ENCODE results near the gene DNAH11.
"Not testable (repeated sequence)": the region's sequence is repeated elsewhere in the genome, so short reads cannot be mapped to it uniquely, and the experiment has no call there.

The DNAH11 gene

GRCh38 chr7:21922605-21923004 lies 379.8 kb downstream of the DNAH11 start:
- DNase-seq, result no peak

GRCh38 chr7:21923658-21924057 lies 380.8 kb downstream of the DNAH11 start:
- no peak for DNase-seq

GRCh38 chr7:21926448-21926847 lies 383.6 kb downstream of the DNAH11 start:
- no peak for DNase-seq

GRCh38 chr7:21927693-21928092 lies 384.9 kb downstream of the DNAH11 start:
- no peak for DNase-seq

- not testable (repeated sequence) for DNase-seq
Measured at GRCh38 chr7:21933293-21933692, 390.5 kb downstream of the DNAH11 start.

GRCh38 chr7:21934808-21935207 lies 392.0 kb downstream of the DNAH11 start:
- no peak for DNase-seq

GRCh38 chr7:21938463-21938862 lies 395.6 kb downstream of the DNAH11 start:
- no peak for DNase-seq

- no peak for DNase-seq
Measured at GRCh38 chr7:21939136-21939857, 396.5 kb downstream of the DNAH11 start.

- no peak for DNase-seq
Measured at GRCh38 chr7:21939858-21940372, 397.1 kb downstream of the DNAH11 start.

- no peak for DNase-seq
Measured at GRCh38 chr7:21941611-21942141, 398.8 kb downstream of the DNAH11 start.

GRCh38 chr7:21942955-21943354 lies 400.1 kb downstream of the DNAH11 start:
- DNase-seq, result peak in 31 of 56 donors; percentile 4 to 67 (median 36)

- no peak for DNase-seq
Measured at GRCh38 chr7:21943436-21943835, 400.6 kb downstream of the DNAH11 start.

GRCh38 chr7:21944616-21945453 lies 402.0 kb downstream of the DNAH11 start:
- peak in 7 of 56 donors; percentile 3 to 25 (median 9) for DNase-seq

- peak in 53 of 56 donors; percentile 31 to 86 (median 68) for DNase-seq
Measured at GRCh38 chr7:21945454-21946221, 402.8 kb downstream of the DNAH11 start, which contains the start of gene CDCA7L. Gene CDCA7L, minus strand, starts transcription at chr7:21945899. Its CDS starts 95 bp downstream, at chr7:21945804.

- DNase-seq, result peak in 1 of 56 donors; percentile 50
Measured at GRCh38 chr7:21946222-21946709, 403.4 kb downstream of the DNAH11 start.

GRCh38 chr7:21947056-21947455 lies 404.2 kb downstream of the DNAH11 start:
- DNase-seq, result no peak

GRCh38 chr7:21947946-21948345 lies 405.1 kb downstream of the DNAH11 start:
- DNase-seq, result no peak

GRCh38 chr7:21948364-21948763 lies 405.5 kb downstream of the DNAH11 start:
- no peak for DNase-seq

GRCh38 chr7:21948887-21949540 lies 406.2 kb downstream of the DNAH11 start:
- DNase-seq, result no peak
